Uterus (tissue), 4 donors: Measurements from ENCODE around the gene HTT-AS. TPM values are rescaled to one million over a fixed set of nuclear protein-coding genes. Genes with fewer than 3 reads are reported as not detected.

Experiments
- DNase-seq, 2 donors: peaks; one replicate each; pipeline ENCODE4 v3.0.0-alpha.2; 2019 to 2020
- H3K27ac ChIP-seq, 2 donors: fragments of 200-600 bp; sonication (generic); 1 replicate in 1 of 2; 2 replicates in 1 of 2; pipeline ENCODE4 v1.5.1; 2016 to 2018
- H3K27me3 ChIP-seq, 2 donors: fragments of 200-600 bp; sonication (generic); one replicate each; pipeline ENCODE4 v1.5.1; 2018 to 2019; ENCODE audit warnings: control low read depth in 1 of 2
- H3K36me3 ChIP-seq, 2 donors: fragments of 200-600 bp; sonication (generic); one replicate each; pipeline ENCODE4 v1.5.1; 2019; ENCODE audit warnings: control low read depth in 1 of 2
- H3K4me1 ChIP-seq, 2 donors: fragments of 200-600 bp; sonication (generic); one replicate each; pipeline ENCODE4 v1.5.1; 2018 to 2019; ENCODE audit warnings: control low read depth in 1 of 2
- H3K4me3 ChIP-seq, 2 donors: fragments of 200-600 bp; sonication (generic); 1 replicate in 1 of 2; 2 replicates in 1 of 2; pipeline ENCODE4 v1.5.1; 2018 to 2019; ENCODE audit warnings: mild to moderate bottlenecking in 1 of 2
- H3K9me3 ChIP-seq, 2 donors: fragments of 200-600 bp; sonication (generic); one replicate each; pipeline ENCODE4 v1.5.1; 2019; ENCODE audit warnings: control low read depth in 1 of 2
- CTCF ChIP-seq, 4 experiments: fragments of 200-600 bp in 2 of 4; fragments of 450-650 bp in 2 of 4; sonication (generic) in 2 of 4; IDR thresholded peaks; one replicate each; pipeline ENCODE4 v1.5.1; 2016 to 2019; ENCODE audit warnings: antibody characterized with exemption in 4 of 4, mild to moderate bottlenecking in 2 of 4, moderate library complexity in 1 of 4
- POLR2A ChIP-seq, 2 donors: fragments of 450-650 bp; IDR thresholded peaks; one replicate each; pipeline ENCODE4 v1.6.1; 2016; ENCODE audit warnings: antibody characterized with exemption in 2 of 2, mild to moderate bottlenecking in 1 of 2, moderate library complexity in 1 of 2
- intact Hi-C: fragments of 100-400 bp; cut with DNase I; formaldehyde crosslinking; loops from one replicate; pipeline ENCODE4 v1.15.1; 2023; ENCODE audit warnings: low total_unique reads
- small RNA-seq: library from RNA; depleted of rRNA; stranded (forward); fragments of <200 nt; gene quantifications from one replicate; pipeline ENCODE3, GENCODE V24; 2016
- total RNA-seq, 4 donors: library from RNA; depleted of rRNA in 3 of 4; stranded (reverse); fragments of >200 nt in 3 of 4; gene quantifications; one replicate each; pipeline versions ENCODE4 v1.1.0 to v1.2.4, GENCODE V29; 2014 to 2023
- donor health status: DM: yes; HTN: yes; CAD: no.

The HTT-AS gene
- total RNA-seq, 4 donors from 2014 or later: not detected

GRCh38 chr4:3016961-3017360 lies 57.4 kb downstream of the HTT-AS start:
- DNase-seq: no peak
- no peak overlapping the region for H3K27ac ChIP-seq
- H3K27me3 ChIP-seq: no peaks in the 10 kb centered on the region
- intact Hi-C loops: no loop called here
- H3K4me3 ChIP-seq: no peak overlapping the region
- no peaks in the 10 kb centered on the region for H3K4me1 ChIP-seq
- H3K9me3 ChIP-seq: no peaks in the 10 kb centered on the region
- TF ChIP-seq POLR2A (IDR thresholded peaks at IDR 0.05): no peak
- no peak for TF ChIP-seq CTCF (IDR thresholded peaks at IDR 0.05)
- no peaks in the 10 kb centered on the region for H3K36me3 ChIP-seq

GRCh38 chr4:3013839-3014350 lies 60.4 kb downstream of the HTT-AS start:
- TF ChIP-seq CTCF (IDR thresholded peaks at IDR 0.05): no peak
- H3K36me3 ChIP-seq: no peaks in the 10 kb centered on the region
- no peaks in the 10 kb centered on the region for H3K4me1 ChIP-seq
- H3K4me3 ChIP-seq: no peak overlapping the region
- intact Hi-C loops: no loop called here
- DNase-seq: no peak
- H3K27ac ChIP-seq: no peak overlapping the region
- H3K9me3 ChIP-seq: no peaks in the 10 kb centered on the region
- no peaks in the 10 kb centered on the region for H3K27me3 ChIP-seq

Small RNAs within 50 kb of the gene (small RNA-seq; reads per million reads assigned to genes)
- gene RF02134 (not detected), gene RF02135 (not detected), gene RNU6-204P (not detected)

Other genes starting within 250 kb of the HTT-AS start
- gene ADD1, start 230.7 kb downstream of the HTT-AS start, total RNA-seq: 100 to 1,000 TPM; 161 to 403 (median 225) TPM
- gene NOP14, start 111.1 kb downstream of the HTT-AS start, total RNA-seq: 10 to 100 TPM in 3 of 4 donors, 1 to 10 TPM in 1; 2.0 to 22.5 (median 13.0) TPM
- 1 to 10 TPM in 3 of 4 donors, not detected in 1; 1.0 to 9.4 (median 6.0) TPM for gene GRK4, start 111.0 kb downstream of the HTT-AS start, total RNA-seq
- gene HTT, start 143 bp upstream of the HTT-AS start, total RNA-seq: 10 to 100 TPM; 10.9 to 81.4 (median 49.8) TPM
- 1 to 10 TPM in 3 of 4 donors, not detected in 1; 1.3 to 3.3 (median 2.1) TPM for gene MSANTD1, start 174.6 kb upstream of the HTT-AS start, total RNA-seq
- 10 to 100 TPM in 3 of 4 donors, 1 to 10 TPM in 1; 3.5 to 63.8 (median 40.1) TPM for gene RGS12, start 218.5 kb upstream of the HTT-AS start, total RNA-seq